ENCODE results near the gene CHAD.

DNA sequence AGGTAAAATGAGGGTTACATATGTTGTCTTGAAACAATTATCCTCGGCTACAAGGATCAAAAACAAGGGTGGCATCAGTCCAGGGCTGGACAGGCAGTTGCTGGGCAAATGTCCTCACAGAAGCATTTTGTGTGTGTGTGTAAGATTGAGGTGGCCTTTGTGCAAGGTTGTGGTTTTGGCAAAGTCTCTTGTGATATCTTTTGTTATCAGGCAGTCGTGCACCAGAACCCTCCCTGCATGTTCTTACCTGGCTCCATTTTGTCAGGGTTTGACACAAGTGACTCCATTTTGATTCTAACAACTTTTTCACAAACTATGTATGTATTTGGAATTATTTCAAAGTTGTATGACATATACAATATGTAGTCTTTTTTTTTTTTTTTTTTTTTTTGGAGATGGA lies 20.0 kb downstream of the CHAD start:
- TF ChIP-seq, protein P1, sequence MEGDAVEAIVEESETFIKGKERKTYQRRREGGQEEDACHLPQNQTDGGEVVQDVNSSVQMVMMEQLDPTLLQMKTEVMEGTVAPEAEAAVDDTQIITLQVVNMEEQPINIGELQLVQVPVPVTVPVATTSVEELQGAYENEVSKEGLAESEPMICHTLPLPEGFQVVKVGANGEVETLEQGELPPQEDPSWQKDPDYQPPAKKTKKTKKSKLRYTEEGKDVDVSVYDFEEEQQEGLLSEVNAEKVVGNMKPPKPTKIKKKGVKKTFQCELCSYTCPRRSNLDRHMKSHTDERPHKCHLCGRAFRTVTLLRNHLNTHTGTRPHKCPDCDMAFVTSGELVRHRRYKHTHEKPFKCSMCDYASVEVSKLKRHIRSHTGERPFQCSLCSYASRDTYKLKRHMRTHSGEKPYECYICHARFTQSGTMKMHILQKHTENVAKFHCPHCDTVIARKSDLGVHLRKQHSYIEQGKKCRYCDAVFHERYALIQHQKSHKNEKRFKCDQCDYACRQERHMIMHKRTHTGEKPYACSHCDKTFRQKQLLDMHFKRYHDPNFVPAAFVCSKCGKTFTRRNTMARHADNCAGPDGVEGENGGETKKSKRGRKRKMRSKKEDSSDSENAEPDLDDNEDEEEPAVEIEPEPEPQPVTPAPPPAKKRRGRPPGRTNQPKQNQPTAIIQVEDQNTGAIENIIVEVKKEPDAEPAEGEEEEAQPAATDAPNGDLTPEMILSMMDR (IDR thresholded peaks at IDR 0.05) = no peak
- TF ChIP-seq POLR2A (IDR thresholded peaks at IDR 0.05) = no peak
